Loucy (cell line): ENCODE data around the gene DHX30.

Source experiments
- CTCF ChIP-seq: fragments of 200-600 bp; sonication (generic); conservative IDR thresholded peaks from 2 replicates; pipeline ENCODE4 v1.5.1; 2014; ENCODE audit warnings: mild to moderate bottlenecking, antibody characterized with exemption, low read length
- EZH2phosphoT487 ChIP-seq: fragments of 200-600 bp; IDR thresholded peaks from 2 replicates; pipeline ENCODE4 v1.6.1; 2018; ENCODE audit warnings: antibody characterized with exemption, mild to moderate bottlenecking, moderate library complexity, borderline replicate concordance

DNA sequence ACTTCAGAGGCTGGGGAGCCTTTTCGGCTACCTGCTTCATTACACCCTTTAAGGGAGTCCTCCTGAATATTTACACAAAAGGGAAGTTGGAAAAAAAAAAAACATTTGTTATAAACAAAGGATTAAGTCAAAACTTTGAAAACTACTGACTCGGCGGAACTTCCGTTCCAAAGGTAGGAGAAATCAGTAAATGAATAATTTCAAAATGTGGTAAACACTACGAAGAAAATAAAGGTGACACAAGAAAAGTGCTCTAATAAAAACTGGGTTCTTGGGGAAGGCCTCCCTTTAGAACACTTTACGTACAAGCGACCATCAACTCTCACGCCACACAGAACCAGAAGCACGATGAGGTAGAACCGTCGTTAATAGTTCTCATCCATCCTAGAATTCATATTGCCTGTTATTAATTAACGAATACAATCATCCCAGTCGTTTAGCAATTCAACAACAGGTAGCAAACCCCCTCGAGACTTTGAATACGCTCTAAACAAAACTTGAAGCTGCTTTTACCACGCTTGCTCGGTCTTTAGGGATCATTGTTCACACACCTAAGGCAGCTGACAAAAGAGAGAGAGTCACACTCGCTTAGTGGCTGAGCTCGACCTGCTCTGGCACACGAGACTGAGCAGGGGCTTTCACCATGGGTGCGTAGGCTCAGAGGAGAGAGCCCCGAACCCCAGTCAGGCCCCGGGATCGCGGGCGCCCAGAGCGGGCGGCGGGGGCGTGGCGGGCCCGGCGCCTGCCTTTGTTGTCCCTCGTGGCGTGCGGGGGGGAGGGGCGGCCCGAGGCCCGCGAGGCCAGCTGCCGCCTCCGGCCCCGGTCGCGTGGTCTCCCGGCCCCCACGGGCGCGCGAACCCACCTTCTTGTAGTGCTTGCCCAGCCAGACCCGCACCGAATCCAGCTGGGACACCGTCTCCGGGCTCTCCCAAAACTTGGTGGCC is 21.9 kb upstream of the DHX30 start:
- TF ChIP-seq CTCF (no peak), EZH2phosphoT487 (no peak)
